Breast epithelium (tissue), 3 donors: ENCODE measurements around the gene GET4.

ENCODE experiments used
- POLR2A ChIP-seq: fragments of 450-650 bp; IDR thresholded peaks from one replicate; pipeline ENCODE4 v1.6.1; 2016; ENCODE audit warnings: antibody characterized with exemption, mild to moderate bottlenecking, moderate library complexity
- POLR2AphosphoS5 ChIP-seq, 3 donors: sonication (generic); formaldehyde crosslinking; IDR thresholded peaks; one replicate each; pipeline ENCODE4 v1.6.1; 2017; ENCODE audit warnings: antibody characterized with exemption in 3 of 3
- TF ChIP-seq, protein P1 (sequence below), 3 donors: fragments of 450-650 bp; IDR thresholded peaks; one replicate each; pipeline ENCODE4 v1.5.1; 2016 to 2017; ENCODE audit warnings: antibody characterized with exemption in 3 of 3, mild to moderate bottlenecking in 3 of 3, moderate library complexity in 3 of 3

DNA sequence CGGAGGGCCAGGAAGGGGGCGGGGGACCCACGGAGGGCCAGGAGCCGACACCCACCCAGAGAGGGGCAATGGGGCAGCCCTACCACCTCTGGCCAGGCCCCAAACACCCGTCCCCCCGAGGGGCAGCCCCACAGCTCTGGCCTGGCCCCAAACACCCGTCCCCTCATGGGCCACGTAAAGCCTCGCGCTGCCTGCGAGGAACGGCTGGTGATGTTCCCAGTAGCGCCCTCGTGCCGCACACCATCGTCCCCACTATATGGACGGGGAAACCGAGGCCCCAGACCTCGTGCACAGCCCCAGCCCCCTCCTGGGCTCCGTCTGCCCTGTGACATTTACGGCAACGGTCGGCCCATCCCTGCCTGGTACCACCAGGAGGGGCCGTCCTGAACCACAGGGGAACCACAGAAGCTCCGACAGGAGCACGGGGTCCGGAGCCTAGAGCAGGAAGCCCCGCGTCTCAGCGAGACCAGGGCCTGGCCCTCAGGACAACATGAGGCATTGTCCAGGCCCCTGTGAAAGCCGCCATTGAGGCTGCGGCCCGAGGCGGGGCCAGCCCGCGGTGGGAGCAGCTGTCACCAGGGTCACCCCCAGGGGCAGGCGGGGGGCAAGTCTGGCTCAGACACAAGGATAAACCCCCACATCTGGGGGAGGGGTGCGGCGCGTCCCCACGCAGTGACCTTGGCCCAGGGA, 35.6 kb downstream of the GET4 start:
- TF ChIP-seq, protein P1, sequence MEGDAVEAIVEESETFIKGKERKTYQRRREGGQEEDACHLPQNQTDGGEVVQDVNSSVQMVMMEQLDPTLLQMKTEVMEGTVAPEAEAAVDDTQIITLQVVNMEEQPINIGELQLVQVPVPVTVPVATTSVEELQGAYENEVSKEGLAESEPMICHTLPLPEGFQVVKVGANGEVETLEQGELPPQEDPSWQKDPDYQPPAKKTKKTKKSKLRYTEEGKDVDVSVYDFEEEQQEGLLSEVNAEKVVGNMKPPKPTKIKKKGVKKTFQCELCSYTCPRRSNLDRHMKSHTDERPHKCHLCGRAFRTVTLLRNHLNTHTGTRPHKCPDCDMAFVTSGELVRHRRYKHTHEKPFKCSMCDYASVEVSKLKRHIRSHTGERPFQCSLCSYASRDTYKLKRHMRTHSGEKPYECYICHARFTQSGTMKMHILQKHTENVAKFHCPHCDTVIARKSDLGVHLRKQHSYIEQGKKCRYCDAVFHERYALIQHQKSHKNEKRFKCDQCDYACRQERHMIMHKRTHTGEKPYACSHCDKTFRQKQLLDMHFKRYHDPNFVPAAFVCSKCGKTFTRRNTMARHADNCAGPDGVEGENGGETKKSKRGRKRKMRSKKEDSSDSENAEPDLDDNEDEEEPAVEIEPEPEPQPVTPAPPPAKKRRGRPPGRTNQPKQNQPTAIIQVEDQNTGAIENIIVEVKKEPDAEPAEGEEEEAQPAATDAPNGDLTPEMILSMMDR (IDR thresholded peaks at IDR 0.05), result no peak
- TF ChIP-seq POLR2A, result no peak
- no peak for TF ChIP-seq POLR2AphosphoS5 (IDR thresholded peaks at IDR 0.05)
